Activated CD4-positive, alpha-beta T cell treated with anti-CD3 and anti-CD28 coated beads, Interleukin-2, Interleukin-6, amounts not matched to agents 100 ng/mL and 50 ng/mL, durations not matched to agents 16 hours and 8 hours (primary cell): ENCODE results near the gene NMB.
"Not testable (repeated sequence)": the region's sequence is repeated elsewhere in the genome, so short reads cannot be mapped to it uniquely, and the experiment has no call there.

Experiments used
- DNase-seq: peaks from one replicate; pipeline ENCODE4 v3.0.0-alpha.2; 2020

The NMB gene

GRCh38 chr15:84654689-84655453 lies 3.1 kb downstream of the NMB start:
- DNase-seq = peak; percentile 88

GRCh38 chr15:84653910-84654688 lies 3.9 kb downstream of the NMB start, which contains the start of gene WDR73:
Gene WDR73 (minus strand): TSS chr15:84654283. CDS start chr15:84654274, 9 bp downstream.
- DNase-seq = peak; percentile 98

GRCh38 chr15:84653584-84653909 lies 4.5 kb downstream of the NMB start:
- no peak for DNase-seq

GRCh38 chr15:84649706-84650105 lies 8.3 kb downstream of the NMB start:
- DNase-seq = no peak

GRCh38 chr15:84648539-84648938 lies 9.5 kb downstream of the NMB start:
- no peak for DNase-seq

- no peak for DNase-seq
These were observed 10.3 kb downstream of the NMB start for GRCh38 chr15:84647726-84648125.

- no peak for DNase-seq
These were observed 12.0 kb downstream of the NMB start for GRCh38 chr15:84645997-84646396.

- DNase-seq = no peak
These were observed 12.5 kb downstream of the NMB start for GRCh38 chr15:84645496-84645895.

GRCh38 chr15:84643838-84644237 lies 14.2 kb downstream of the NMB start:
- no peak for DNase-seq

GRCh38 chr15:84642640-84643039 lies 15.4 kb downstream of the NMB start:
- not testable (repeated sequence) for DNase-seq

- DNase-seq = not testable (repeated sequence)
These were observed 16.1 kb downstream of the NMB start for GRCh38 chr15:84641871-84642270.

- DNase-seq = peak; percentile 22
These were observed 19.9 kb downstream of the NMB start for GRCh38 chr15:84638103-84638502.

- DNase-seq = no peak
These were observed 23.7 kb downstream of the NMB start for GRCh38 chr15:84634228-84634837.

- peak; percentile 74 for DNase-seq
These were observed 24.4 kb downstream of the NMB start for GRCh38 chr15:84633311-84634227.

- no peak for DNase-seq
These were observed 26.2 kb downstream of the NMB start for GRCh38 chr15:84631706-84632272.

GRCh38 chr15:84629033-84629432 lies 29.0 kb downstream of the NMB start:
- no peak for DNase-seq

GRCh38 chr15:84625123-84625522 lies 32.9 kb downstream of the NMB start:
- DNase-seq = no peak

- no peak for DNase-seq
These were observed 33.6 kb downstream of the NMB start for GRCh38 chr15:84624359-84624758.

- no peak for DNase-seq
These were observed 36.5 kb downstream of the NMB start for GRCh38 chr15:84621358-84621979.

- no peak for DNase-seq
These were observed 37.4 kb downstream of the NMB start for GRCh38 chr15:84620626-84621025.

- DNase-seq = no peak
These were observed 41.8 kb downstream of the NMB start for GRCh38 chr15:84616235-84616634.

GRCh38 chr15:84611631-84612030 lies 46.4 kb downstream of the NMB start:
- no peak for DNase-seq
